ENCODE measurements around the gene FCGBP.
"Not testable (repeated sequence)": the region's sequence is repeated elsewhere in the genome, so short reads cannot be mapped to it uniquely, and the experiment has no call there.

Gene FCGBP

DNA sequence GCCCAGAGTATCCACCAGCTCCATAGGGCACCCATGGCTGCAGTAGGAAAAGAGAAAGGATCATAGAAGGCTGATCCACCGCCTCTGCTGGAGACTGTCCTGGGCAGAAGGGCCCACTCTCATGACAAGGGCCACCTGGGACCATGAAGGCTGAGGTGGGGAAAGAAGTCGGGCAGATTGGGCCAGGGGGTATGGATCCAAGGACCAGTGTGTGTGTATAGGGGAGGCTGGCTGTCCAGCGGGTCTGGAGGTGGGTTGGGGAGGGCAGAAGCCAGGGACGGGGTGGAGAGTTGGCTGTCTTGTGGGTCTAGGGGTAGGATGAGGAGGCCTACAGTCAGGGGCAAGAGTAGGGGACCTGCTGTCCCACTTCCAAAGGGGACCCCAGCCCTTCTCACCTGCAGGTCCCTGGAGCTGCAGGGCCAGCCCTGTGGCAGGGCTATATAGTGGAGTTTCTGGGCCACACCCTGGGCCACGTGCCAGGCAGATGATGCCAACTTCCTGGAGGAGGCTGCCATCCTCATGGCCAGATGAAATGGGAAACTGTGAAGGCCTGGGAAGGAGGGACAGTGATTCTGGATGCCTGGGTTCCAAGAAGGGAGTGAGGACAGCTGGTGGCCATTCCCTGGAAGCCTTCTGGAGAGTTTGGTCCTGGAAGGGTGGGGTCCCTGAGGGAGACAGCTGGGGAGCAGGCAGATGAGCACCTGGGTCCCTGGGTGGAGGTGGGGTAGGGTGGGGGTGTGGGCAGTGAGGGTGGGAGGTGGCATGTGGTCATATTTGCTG, at the start of gene FCGBP:
Gene FCGBP (minus strand): TSS at position 51 of the 780 bp plus-strand sequence.
- DNase-seq (ENCODE audit: low read depth in 2 of 2, low spot score in 1 of 2) = no peak

GRCh38 chr19:39983695-39984300, 49.4 kb upstream of the FCGBP start:
- no peak for DNase-seq (ENCODE audit: low read depth in 2 of 2, low spot score in 1 of 2)

DNA sequence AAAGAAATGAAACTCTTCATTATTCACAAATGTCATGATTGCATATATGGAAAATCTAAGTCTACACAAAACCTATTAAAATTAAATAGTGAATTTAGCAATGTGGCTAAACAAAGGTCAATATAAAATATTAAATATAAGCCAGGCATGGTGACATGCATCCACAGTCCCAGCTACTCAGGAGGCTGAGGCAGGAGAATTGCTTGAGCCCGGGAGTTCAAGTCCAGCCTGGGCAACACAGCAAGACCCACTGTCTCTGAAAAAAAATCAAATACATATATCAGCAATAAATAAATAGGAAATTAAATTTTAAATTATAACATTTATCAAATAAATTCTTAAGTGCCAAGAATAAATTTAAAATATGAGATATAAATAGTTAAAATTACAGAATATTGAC, 48.4 kb upstream of the FCGBP start:
- no peak for DNase-seq (ENCODE audit: low read depth in 2 of 2, low spot score in 1 of 2)

DNA sequence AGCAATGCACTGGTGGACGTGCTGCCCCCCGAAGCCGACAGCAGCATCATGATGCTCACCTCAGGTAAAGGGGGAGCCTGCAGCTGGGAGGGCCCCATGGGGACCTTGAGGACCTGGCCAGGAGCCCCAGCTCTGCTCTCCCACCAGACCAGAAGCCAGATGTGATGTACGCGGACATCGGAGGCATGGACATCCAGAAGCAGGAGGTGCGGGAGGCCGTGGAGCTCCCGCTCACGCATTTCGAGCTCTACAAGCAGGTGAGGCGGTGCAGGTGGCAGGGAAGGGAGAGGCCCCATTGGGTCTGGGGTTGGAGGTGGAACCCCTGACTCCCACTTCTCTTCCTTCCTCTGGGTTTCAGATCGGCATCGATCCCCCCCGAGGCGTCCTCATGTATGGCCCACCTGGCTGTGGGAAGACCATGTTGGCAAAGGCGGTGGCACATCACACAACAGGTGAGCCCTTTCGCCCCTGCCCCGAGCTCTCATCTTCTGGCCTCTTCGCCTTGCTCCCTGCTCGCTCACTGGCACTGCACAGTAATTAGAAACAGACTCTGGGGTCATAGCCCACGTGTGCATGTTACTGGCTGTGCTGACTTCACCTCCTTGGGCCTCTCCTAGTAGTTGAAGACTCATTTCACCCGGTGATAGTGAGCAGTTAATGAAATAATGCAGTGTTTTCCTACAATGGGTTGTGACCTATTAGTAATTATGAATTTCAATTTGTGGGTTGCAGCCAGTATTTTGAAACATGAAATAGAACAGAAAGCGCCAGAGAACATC, 40.1 kb upstream of the FCGBP start:
- DNase-seq (ENCODE audit: low read depth in 2 of 2, low spot score in 1 of 2) = no peak

DNA sequence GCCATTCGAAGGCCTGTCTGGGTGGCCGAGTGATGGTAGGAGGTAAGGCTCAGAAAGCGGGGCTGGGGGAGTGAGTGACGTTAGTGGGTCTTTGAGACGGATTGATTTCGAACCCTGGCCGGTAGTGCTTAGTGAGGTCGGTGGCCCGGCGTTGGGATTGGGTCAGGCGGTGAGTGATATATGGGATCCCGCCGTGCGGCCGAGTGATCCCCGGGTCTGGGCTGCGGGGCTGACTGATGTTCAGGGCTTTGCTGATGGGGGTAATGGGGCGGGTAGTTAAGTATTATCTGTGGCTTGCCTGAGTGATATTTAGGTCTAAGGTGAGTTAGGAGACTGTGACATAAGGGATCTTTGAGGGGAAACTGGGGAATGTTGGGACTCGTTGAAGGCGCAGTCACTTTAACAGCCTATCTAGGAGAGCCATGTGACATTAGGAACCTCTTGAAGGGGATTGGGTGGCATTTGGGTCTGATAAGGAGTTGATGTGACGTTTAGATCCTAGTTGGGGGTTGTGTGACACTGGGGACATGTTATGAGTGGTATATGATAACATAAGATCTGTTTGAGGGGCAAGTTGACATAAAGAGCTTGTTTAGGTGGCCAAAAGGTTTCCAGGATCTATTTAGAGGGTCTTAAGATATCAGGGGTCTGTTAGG, 37.1 kb upstream of the FCGBP start:
- no peak for DNase-seq (ENCODE audit: low read depth in 2 of 2, low spot score in 1 of 2)

DNA sequence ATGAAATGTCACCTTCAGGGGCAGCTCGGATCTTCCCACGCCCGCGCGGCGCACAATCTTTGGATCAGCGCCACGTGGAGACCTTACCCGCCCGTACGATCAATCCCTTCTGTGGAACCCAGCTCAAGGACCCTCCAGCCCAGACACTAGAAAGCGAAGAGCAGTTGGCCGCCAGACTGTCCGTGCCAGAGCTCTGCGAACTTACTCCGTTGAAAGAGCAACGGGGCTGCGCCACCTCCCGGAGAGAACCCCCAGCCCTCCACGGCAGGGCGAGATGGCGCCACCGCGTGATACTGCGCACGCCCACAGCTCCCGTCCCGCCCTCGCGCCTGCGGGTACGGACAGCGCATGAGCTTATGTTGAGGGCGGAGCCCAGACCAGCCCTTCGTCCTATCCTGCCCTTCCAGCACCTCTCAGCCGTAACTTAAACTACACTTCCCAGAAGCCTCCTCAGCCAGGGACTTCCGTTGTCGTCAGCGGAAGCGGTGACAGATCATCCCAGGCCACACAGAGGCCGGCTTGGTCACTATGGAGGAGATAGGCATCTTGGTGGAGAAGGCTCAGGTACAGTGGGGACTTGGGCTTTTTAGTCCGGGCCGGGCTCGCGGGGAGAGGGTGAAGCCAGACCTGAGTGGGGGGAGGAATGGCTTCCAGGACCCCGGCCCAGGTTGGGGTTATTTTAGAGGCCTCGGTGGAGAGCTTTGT, 36.4 kb upstream of the FCGBP start, which contains the start of gene PSMC4:
Gene PSMC4 (plus strand): TSS at position 491 of the 705 bp plus-strand sequence. CDS start 38 bp downstream, at position 529.
- DNase-seq (ENCODE audit: low read depth in 2 of 2, low spot score in 1 of 2) = peak; percentile 96 to 99

- DNase-seq (ENCODE audit: low read depth in 2 of 2, low spot score in 1 of 2) = no peak
These were observed 35.9 kb upstream of the FCGBP start for GRCh38 chr19:39970425-39970674.

GRCh38 chr19:39969681-39970424, 35.4 kb upstream of the FCGBP start:
- DNase-seq (ENCODE audit: low read depth in 2 of 2, low spot score in 1 of 2) = no peak

GRCh38 chr19:39969266-39969665, 34.8 kb upstream of the FCGBP start:
- DNase-seq (ENCODE audit: low read depth in 2 of 2, low spot score in 1 of 2) = no peak

GRCh38 chr19:39968789-39969188, 34.4 kb upstream of the FCGBP start:
- no peak for DNase-seq (ENCODE audit: low read depth in 2 of 2, low spot score in 1 of 2)

DNA sequence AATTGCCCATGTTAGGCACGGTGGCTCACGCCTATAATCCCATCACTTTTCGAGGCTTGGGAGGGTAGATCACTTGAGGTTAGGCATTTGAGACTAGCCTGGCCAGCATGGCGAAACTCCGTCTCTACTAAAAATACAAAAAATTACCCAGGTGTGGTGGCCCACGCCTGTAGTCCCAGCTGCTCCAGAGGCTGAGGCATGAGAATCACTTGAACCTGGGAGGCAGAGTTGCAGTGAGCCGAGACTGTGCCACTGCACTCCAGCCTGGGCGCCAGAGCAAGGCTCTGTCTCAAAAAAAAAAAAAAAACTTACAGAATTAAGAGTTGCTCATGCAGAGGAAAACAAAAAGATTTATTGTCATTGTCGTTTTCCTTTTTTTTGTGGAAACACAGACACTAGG, 33.1 kb upstream of the FCGBP start:
- no peak for DNase-seq (ENCODE audit: low read depth in 2 of 2, low spot score in 1 of 2)

DNA sequence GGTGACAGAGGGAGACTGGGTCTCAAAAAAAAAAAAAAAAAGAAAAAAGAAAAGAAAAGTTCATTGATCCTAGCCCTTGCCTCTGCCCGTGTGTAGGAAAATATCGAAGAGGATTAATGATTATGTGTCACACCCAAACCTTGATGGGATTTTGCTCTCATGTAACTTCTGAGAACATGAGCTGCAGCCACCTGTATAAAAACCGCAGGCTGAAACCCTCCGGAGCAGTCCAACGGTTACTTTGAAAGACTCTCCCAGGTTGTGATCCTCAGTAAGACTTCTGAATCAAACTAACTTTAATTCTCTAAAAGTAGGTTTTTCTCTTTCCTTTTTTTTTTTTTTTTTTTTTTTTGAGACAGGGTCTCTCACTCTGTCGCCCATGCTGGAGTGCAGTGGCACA, 32.2 kb upstream of the FCGBP start:
- no peak for DNase-seq (ENCODE audit: low read depth in 2 of 2, low spot score in 1 of 2)

DNA sequence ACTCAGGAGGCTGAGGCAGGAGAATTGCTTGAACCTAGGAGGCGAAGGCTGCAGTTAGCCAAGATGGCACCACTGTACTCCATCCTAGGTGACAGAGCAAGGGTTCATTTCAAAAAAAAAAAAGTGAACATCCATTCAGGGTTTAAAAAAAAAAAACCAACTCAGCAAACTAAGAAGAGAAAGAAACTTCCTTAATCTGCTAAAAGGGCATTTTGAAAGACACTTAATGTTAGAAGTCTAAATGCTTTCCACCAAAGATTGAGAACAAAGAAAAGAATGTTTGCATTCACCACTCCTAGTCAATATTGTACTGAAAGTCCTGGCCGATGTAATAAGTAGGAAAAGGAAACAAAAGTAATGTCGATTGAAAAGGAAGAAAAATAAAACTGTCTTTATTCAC, 29.5 kb upstream of the FCGBP start:
- DNase-seq (ENCODE audit: low read depth in 2 of 2, low spot score in 1 of 2) = no peak

DNA sequence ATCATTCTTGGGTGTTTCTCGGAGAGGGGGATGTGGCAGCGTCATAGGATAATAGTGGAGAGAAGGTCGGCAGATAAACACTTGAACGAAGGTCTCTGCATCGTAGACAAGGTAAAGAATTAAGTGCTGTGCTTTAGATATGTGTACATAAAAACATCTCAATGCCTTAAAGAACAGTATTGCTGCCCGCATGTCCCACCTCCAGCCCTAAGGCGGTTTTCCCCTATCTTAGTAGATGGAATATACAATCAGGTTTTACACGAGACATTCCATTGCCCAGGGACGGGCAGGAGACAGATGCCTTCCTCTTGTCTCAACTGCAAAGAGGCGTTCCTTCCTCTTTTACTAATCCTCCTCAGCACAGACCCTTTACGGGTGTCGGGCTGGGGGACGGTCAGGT, 25.0 kb upstream of the FCGBP start:
- not testable (repeated sequence) for DNase-seq (ENCODE audit: low read depth in 2 of 2, low spot score in 1 of 2)

DNA sequence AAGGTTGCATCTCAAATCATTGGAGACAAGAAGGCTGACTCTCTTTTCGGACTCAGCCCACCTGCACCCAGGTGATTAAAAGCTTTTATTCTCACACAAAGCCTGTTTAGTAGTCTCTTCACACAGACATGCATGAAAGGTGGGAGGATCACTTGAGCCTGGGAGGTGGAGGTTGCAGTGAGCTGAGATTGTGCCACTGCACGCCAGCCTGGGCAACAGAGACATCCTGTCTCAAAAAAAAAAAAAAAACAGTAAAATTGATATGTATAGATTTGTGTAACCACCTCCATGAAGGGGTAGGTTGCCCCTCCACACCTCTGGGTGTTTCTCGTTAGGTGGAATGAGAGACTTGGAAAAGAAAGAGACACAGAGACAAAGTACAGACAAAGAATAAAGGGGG, 24.5 kb upstream of the FCGBP start:
- not testable (repeated sequence) for DNase-seq (ENCODE audit: low read depth in 2 of 2, low spot score in 1 of 2)

- DNase-seq (ENCODE audit: low read depth in 2 of 2, low spot score in 1 of 2) = not testable (repeated sequence)
These were observed 23.5 kb upstream of the FCGBP start for GRCh38 chr19:39957886-39958285.

DNA sequence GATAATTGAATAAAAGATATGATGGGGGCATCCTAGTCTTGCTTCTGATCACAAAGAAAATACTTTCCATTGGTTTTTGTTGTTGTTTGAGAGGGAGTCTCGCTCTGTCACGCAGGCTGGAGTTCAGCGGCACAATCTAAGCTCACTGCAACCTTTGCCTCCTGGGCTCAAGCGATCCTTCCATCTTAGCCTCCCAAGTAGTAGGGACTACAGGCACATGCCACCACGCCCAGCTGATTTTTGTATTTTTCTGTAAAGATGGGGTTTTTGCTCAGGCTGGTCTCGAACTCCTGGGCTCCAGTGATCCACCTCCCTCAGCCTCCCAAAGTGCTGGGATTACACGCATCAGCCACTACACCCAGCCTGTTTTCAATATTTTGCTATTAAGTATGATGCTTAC, 19.5 kb upstream of the FCGBP start:
- no peak for DNase-seq (ENCODE audit: low read depth in 2 of 2, low spot score in 1 of 2)

- DNase-seq (ENCODE audit: low read depth in 2 of 2, low spot score in 1 of 2) = no peak
These were observed 17.3 kb upstream of the FCGBP start for GRCh38 chr19:39951686-39952085.

- DNase-seq (ENCODE audit: low read depth in 2 of 2, low spot score in 1 of 2) = no peak
These were observed 16.7 kb upstream of the FCGBP start for GRCh38 chr19:39951065-39951650.

Measured in stimulated activated CD8-positive, alpha-beta memory T cell treated with anti-CD3 and anti-CD28 coated beads, Interleukin-4, amount 100 ng/mL, for 1 hour (primary cell).